GM23338 (cell line): ENCODE measurements around the gene SHISA8. TPM values are rescaled to one million over a fixed set of nuclear protein-coding genes. Genes with fewer than 3 reads are reported as not detected.

Experiments used
- ATAC-seq: fragments of 200-7000 bp; cut with Tn5 transposase; 3 replicates; pipeline ENCODE4 v1.9.1; 2020
- DNase-seq: peaks from one replicate; pipeline ENCODE4 v3.0.0-alpha.2; 2015; ENCODE audit warnings: low spot score
- H2AFZ ChIP-seq: fragments of 200-600 bp; sonication (generic); 2 replicates; pipeline ENCODE4 v1.8.0; 2016; ENCODE audit warnings: antibody characterized with exemption, mild to moderate bottlenecking, moderate library complexity
- H3F3A ChIP-seq: fragments of 200-600 bp; sonication (generic); replicated peaks from 2 replicates; pipeline ENCODE4 v1.8.0; 2017; ENCODE audit warnings: antibody characterized with exemption, mixed run types, low read depth
- H3K27ac ChIP-seq: fragments of 200-600 bp; sonication (generic); 2 replicates; pipeline ENCODE4 v1.6.1; 2016; ENCODE audit warnings: low read depth
- H3K27me3 ChIP-seq: fragments of 200-600 bp; sonication (generic); 2 replicates; pipeline ENCODE4 v1.8.0; 2016; ENCODE audit warnings: mild to moderate bottlenecking, mixed run types, moderate library complexity; ENCODE audit not compliant: insufficient read depth
- H3K36me3 ChIP-seq: fragments of 200-600 bp; sonication (generic); 2 replicates; pipeline ENCODE4 v1.8.0; 2016; ENCODE audit warnings: mild to moderate bottlenecking; ENCODE audit not compliant: insufficient read depth
- H3K4me1 ChIP-seq: fragments of 200-600 bp; sonication (generic); 2 replicates; pipeline ENCODE4 v1.8.0; 2016; ENCODE audit warnings: mild to moderate bottlenecking, moderate library complexity; ENCODE audit not compliant: insufficient read depth
- H3K4me2 ChIP-seq: fragments of 200-600 bp; sonication (generic); 2 replicates; pipeline ENCODE4 v1.7.1; 2017; ENCODE audit warnings: mixed run types
- H3K4me3 ChIP-seq: fragments of 200-600 bp; sonication (generic); 2 replicates; pipeline ENCODE4 v1.6.1; 2016; ENCODE audit warnings: mixed run types
- H3K79me2 ChIP-seq: fragments of 200-600 bp; sonication (generic); replicated peaks from 2 replicates; pipeline ENCODE4 v1.8.0; 2017; ENCODE audit warnings: mild to moderate bottlenecking; ENCODE audit not compliant: insufficient read depth
- H3K9me2 ChIP-seq: fragments of 200-600 bp; sonication (generic); 2 replicates; pipeline ENCODE4 v1.8.0; 2017; ENCODE audit not compliant: insufficient read depth
- H4K20me1 ChIP-seq: fragments of 200-600 bp; sonication (generic); replicated peaks from 2 replicates; pipeline ENCODE4 v1.8.0; 2017; ENCODE audit warnings: mild to moderate bottlenecking; ENCODE audit not compliant: insufficient read depth
- H3K27ac Mint-ChIP-seq: 2 replicates; pipeline ENCODE4 v1.8.0; 2020; ENCODE audit warnings: inconsistent platforms, mild to moderate bottlenecking, moderate library complexity, mixed read lengths
- H3K27me3 Mint-ChIP-seq: 3 replicates; pipeline ENCODE4 v1.8.0; 2022; ENCODE audit warnings: low read depth, mild to moderate bottlenecking, moderate library complexity, mixed read lengths, inconsistent platforms; ENCODE audit not compliant: insufficient read depth, poor library complexity
- H3K36me3 Mint-ChIP-seq: 3 replicates; pipeline ENCODE4 v1.8.0; 2021; ENCODE audit warnings: low read depth, mild to moderate bottlenecking, inconsistent platforms, moderate library complexity, mixed read lengths
- H3K4me1 Mint-ChIP-seq: 3 replicates; pipeline ENCODE4 v1.8.0; 2020; ENCODE audit warnings: mild to moderate bottlenecking, inconsistent platforms, mixed read lengths
- H3K4me3 Mint-ChIP-seq: 3 replicates; pipeline ENCODE4 v1.8.0; 2021; ENCODE audit warnings: moderate library complexity, mild to moderate bottlenecking, inconsistent platforms, mixed read lengths
- H3K9me3 Mint-ChIP-seq: 3 replicates; pipeline ENCODE4 v1.8.0; 2020; ENCODE audit warnings: moderate library complexity, mild to moderate bottlenecking, inconsistent platforms, mixed read lengths
- CREB1 ChIP-seq: fragments of 250-450 bp; sonication (Bioruptor Pico); IDR thresholded peaks from 2 replicates; pipeline ENCODE4 v1.5.0; 2020; ENCODE audit warnings: low read depth, mild to moderate bottlenecking, moderate library complexity
- EZH2 ChIP-seq: fragments of 200-600 bp; sonication (generic); IDR thresholded peaks from one replicate; pipeline ENCODE4 v1.8.0; 2017; ENCODE audit warnings: antibody characterized with exemption, mild to moderate bottlenecking, low read depth; ENCODE audit not compliant: unreplicated experiment
- EZH2phosphoT487 ChIP-seq: fragments of 200-600 bp; sonication (generic); IDR thresholded peaks from one replicate; pipeline ENCODE4 v1.8.1; 2018; ENCODE audit warnings: antibody characterized with exemption; ENCODE audit not compliant: unreplicated experiment
- JUNB ChIP-seq: IDR thresholded peaks from one replicate; pipeline ENCODE4 v1.6.1; 2016; ENCODE audit warnings: antibody characterized with exemption; ENCODE audit not compliant: unreplicated experiment
- NANOG ChIP-seq: IDR thresholded peaks from 2 replicates; pipeline ENCODE4 v1.6.1; 2016; ENCODE audit warnings: antibody characterized with exemption, borderline replicate concordance
- POLR2AphosphoS5 ChIP-seq: IDR thresholded peaks from 2 replicates; pipeline ENCODE4 v1.6.1; 2016; ENCODE audit warnings: antibody characterized with exemption, low read depth
- REST ChIP-seq: IDR thresholded peaks from one replicate; pipeline ENCODE4 v1.6.1; 2018; ENCODE audit warnings: antibody characterized with exemption; ENCODE audit not compliant: unreplicated experiment
- STAT1 ChIP-seq: IDR thresholded peaks from one replicate; pipeline ENCODE4 v1.6.1; 2016; ENCODE audit warnings: antibody characterized with exemption; ENCODE audit not compliant: unreplicated experiment
- ZNF114 ChIP-seq: fragments of 250-450 bp; sonication (Bioruptor Pico); IDR thresholded peaks from 2 replicates; pipeline ENCODE4 v1.5.0; 2020; ENCODE audit warnings: mild to moderate bottlenecking, moderate library complexity
- ZNF331 ChIP-seq: fragments of 250-450 bp; sonication (Bioruptor Pico); IDR thresholded peaks from 2 replicates; pipeline ENCODE4 v1.5.0; 2020; ENCODE audit warnings: low read depth, mild to moderate bottlenecking, moderate library complexity
- polyA plus RNA-seq: library from polyadenylated mRNA; unstranded; fragments of >200 nt; fragmentation: Nextera tagmentation; extraction: Ambion mirVana; gene quantifications from 2 replicates; pipeline ENCODE4 v1.2.1, GENCODE V29; 2016
- total RNA-seq: library from RNA; depleted of rRNA; stranded (reverse); fragments of >200 nt; shearing (Covaris generic); gene quantifications from 2 replicates; pipeline ENCODE4 v1.2.3, GENCODE V29; 2014
- TF ChIP-seq, protein P1 (sequence below): IDR thresholded peaks from 2 replicates; pipeline ENCODE4 v1.6.1; 2016; ENCODE audit warnings: antibody characterized with exemption
- TF ChIP-seq, protein P2 (sequence below), 2 experiments: fragments of 200-600 bp in 1 of 2; sonication (generic) in 1 of 2; conservative IDR thresholded peaks; 2 replicates each; pipeline versions ENCODE4 v1.5.1 to v1.6.1; 2016 to 2017; ENCODE audit warnings: antibody characterized with exemption in 2 of 2, low read depth in 2 of 2, mild to moderate bottlenecking in 2 of 2, moderate library complexity in 1 of 2

SHISA8 gene
- total and polyA plus RNA-seq, 2 experiments from 2014 or later, result 5.1 TPM; not detected in 1

DNA sequence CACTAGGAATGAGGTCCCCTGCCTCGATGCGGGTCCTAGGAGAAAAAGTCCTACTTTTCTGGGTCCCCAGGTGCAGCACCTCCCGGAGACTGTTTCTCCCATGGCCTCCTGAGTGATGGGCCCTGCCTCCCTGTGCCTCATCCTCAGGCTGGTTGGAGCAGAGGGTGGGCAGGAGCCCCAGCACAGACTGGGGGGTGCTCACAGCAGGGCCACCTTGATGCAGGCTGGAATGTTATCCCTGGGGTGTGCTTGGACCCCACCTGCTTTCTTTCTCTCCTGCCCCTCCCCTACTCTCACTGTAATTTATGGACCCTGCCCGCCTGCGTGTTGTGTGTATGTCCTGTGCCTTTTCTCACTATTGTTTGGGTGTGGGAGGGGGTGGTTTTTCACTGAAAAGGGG, 8.1 kb downstream of the SHISA8 start:
- Histone ChIP-seq H3K27ac (no peak overlapping the region), H3K4me2 (no peak overlapping the region), H2AFZ (no peak overlapping the region), H3K4me3 (no peak overlapping the region), H4K20me1 (peaks cover 5% of the 10 kb centered on the region), H3K27me3 (peaks cover 36% of the 10 kb centered on the region), H3K4me1 (peaks cover 8% of the 10 kb centered on the region; the same call in 1 of the 2 replicates), H3K9me2 (no peaks in the 10 kb centered on the region), H3F3A (peaks cover 20% of the 10 kb centered on the region), H3K79me2 (no peaks in the 10 kb centered on the region), H3K36me3 (no peaks in the 10 kb centered on the region)
- Mint-ChIP-seq H3K27me3 (peaks cover 42% of the 10 kb centered on the region), H3K27ac (no peak overlapping the region), H3K36me3 (peaks cover 24% of the 10 kb centered on the region), H3K9me3 (peaks cover 6% of the 10 kb centered on the region), H3K4me1 (peaks cover 12% of the 10 kb centered on the region; the same call in 2 of the 3 replicates), H3K4me3 (no peak overlapping the region)
- ATAC-seq, result no peak
- DNase-seq, result no peak
- TF ChIP-seq ZNF114 (no peak), STAT1 (no peak), REST (no peak), NANOG (no peak), EZH2 (no peak), CREB1 (no peak), EZH2phosphoT487 (no peak), POLR2AphosphoS5 (no peak), ZNF331 (CRISPR knock-in tag) (no peak), JUNB (no peak)
- TF ChIP-seq, protein P1, sequence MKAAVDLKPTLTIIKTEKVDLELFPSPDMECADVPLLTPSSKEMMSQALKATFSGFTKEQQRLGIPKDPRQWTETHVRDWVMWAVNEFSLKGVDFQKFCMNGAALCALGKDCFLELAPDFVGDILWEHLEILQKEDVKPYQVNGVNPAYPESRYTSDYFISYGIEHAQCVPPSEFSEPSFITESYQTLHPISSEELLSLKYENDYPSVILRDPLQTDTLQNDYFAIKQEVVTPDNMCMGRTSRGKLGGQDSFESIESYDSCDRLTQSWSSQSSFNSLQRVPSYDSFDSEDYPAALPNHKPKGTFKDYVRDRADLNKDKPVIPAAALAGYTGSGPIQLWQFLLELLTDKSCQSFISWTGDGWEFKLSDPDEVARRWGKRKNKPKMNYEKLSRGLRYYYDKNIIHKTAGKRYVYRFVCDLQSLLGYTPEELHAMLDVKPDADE, result no peak

DNA sequence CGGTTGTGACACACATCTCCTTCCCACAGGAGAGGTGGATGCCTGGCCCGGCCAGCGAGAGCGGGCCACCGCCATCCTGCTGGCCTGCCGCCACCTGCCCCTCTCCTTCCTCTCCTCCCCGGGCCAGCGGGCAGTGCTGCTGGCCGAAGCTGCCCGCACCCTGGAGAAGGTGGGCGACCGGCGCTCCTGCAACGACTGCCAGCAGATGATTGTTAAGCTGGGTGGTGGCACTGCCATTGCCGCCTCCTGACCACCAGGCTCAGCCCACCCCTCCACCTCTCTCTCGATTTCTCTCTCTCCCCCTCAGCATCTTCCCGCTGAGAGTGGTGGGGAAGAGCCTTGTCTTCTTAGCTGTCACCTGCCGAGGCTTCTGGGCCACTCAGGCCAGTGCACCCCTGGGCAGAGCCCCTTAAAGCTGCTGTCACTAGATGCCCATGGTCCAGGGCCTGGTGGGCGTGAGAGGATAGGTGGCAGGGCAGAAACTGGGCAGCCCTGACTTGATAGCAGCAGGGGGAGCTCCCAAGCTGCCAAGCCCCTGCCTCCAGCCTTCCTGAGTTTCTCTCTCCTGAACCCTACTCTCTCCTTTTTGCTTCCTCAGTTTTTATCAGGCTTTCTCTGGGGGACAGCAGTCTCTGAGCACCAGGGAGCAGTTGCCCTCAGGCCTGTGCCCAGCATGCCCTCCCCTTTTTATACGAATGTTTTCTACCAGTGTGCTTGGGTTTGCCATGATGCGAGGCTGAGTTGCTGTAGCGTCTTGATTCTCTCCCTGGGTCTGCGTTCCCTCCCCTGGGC, 9.3 kb downstream of the SHISA8 start:
- ATAC-seq, result no peak
- H4K20me1 ChIP-seq, result peaks cover 8% of the 10 kb centered on the region
- no peak overlapping the region for H3K27ac Mint-ChIP-seq
- peaks cover 24% of the 10 kb centered on the region for H3K27me3 ChIP-seq
- H3K27ac ChIP-seq, result no peak overlapping the region
- no peaks in the 10 kb centered on the region for H3K79me2 ChIP-seq
- H3K4me1 Mint-ChIP-seq, result peaks cover 8% of the 10 kb centered on the region; the same call in 1 of the 3 replicates
- H3F3A ChIP-seq, result peaks cover 20% of the 10 kb centered on the region
- no peaks in the 10 kb centered on the region for H3K9me3 Mint-ChIP-seq
- H3K4me1 ChIP-seq, result peaks cover 8% of the 10 kb centered on the region; the same call in 1 of the 2 replicates
- peaks cover 33% of the 10 kb centered on the region for H3K36me3 Mint-ChIP-seq
- no peak overlapping the region for H3K4me3 Mint-ChIP-seq
- no peak overlapping the region for H3K4me3 ChIP-seq
- H3K9me2 ChIP-seq, result no peaks in the 10 kb centered on the region
- H3K27me3 Mint-ChIP-seq, result peaks cover 30% of the 10 kb centered on the region
- no peak overlapping the region for H3K4me2 ChIP-seq
- H3K36me3 ChIP-seq, result peaks cover 3% of the 10 kb centered on the region; the same call in 1 of the 2 replicates
- no peak for DNase-seq
- no peak overlapping the region for H2AFZ ChIP-seq
- TF ChIP-seq, protein P2, sequence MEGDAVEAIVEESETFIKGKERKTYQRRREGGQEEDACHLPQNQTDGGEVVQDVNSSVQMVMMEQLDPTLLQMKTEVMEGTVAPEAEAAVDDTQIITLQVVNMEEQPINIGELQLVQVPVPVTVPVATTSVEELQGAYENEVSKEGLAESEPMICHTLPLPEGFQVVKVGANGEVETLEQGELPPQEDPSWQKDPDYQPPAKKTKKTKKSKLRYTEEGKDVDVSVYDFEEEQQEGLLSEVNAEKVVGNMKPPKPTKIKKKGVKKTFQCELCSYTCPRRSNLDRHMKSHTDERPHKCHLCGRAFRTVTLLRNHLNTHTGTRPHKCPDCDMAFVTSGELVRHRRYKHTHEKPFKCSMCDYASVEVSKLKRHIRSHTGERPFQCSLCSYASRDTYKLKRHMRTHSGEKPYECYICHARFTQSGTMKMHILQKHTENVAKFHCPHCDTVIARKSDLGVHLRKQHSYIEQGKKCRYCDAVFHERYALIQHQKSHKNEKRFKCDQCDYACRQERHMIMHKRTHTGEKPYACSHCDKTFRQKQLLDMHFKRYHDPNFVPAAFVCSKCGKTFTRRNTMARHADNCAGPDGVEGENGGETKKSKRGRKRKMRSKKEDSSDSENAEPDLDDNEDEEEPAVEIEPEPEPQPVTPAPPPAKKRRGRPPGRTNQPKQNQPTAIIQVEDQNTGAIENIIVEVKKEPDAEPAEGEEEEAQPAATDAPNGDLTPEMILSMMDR (conservative IDR thresholded peaks at IDR 0.05; ENCODE audit: low read depth in 2 of 2), result no peak; a peak in 1 of 4 replicates
